C4-2B (cell line): Measurements from ENCODE around the gene CLDN9.

Experiments used
- CTCF ChIP-seq: fragments of 450-650 bp; conservative IDR thresholded peaks from 2 replicates; pipeline ENCODE4 v1.5.1; 2017; ENCODE audit warnings: mild to moderate bottlenecking
- ZFX ChIP-seq: fragments of 450-650 bp; IDR thresholded peaks from 2 replicates; pipeline ENCODE4 v1.6.1; 2017

GRCh38 chr16:3029491-3030221, 16.9 kb downstream of the CLDN9 start:
- TF ChIP-seq CTCF (no peak), ZFX (no peak)
